ENCODE measurements around the gene ADGRD1.

- TF ChIP-seq EP300 (IDR thresholded peaks at IDR 0.05), result no peak
- TF ChIP-seq, protein P1, sequence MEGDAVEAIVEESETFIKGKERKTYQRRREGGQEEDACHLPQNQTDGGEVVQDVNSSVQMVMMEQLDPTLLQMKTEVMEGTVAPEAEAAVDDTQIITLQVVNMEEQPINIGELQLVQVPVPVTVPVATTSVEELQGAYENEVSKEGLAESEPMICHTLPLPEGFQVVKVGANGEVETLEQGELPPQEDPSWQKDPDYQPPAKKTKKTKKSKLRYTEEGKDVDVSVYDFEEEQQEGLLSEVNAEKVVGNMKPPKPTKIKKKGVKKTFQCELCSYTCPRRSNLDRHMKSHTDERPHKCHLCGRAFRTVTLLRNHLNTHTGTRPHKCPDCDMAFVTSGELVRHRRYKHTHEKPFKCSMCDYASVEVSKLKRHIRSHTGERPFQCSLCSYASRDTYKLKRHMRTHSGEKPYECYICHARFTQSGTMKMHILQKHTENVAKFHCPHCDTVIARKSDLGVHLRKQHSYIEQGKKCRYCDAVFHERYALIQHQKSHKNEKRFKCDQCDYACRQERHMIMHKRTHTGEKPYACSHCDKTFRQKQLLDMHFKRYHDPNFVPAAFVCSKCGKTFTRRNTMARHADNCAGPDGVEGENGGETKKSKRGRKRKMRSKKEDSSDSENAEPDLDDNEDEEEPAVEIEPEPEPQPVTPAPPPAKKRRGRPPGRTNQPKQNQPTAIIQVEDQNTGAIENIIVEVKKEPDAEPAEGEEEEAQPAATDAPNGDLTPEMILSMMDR (IDR thresholded peaks at IDR 0.05), result no peak
- no peak for TF ChIP-seq POLR2A (IDR thresholded peaks at IDR 0.05; ENCODE audit: low read depth)
- TF ChIP-seq POLR2AphosphoS5 (IDR thresholded peaks at IDR 0.05), result no peak
These were observed 94.3 kb downstream of the ADGRD1 start for GRCh38 chr12:131047789-131048610.

All from esophagus muscularis mucosa (tissue), 4 donors.